Loucy (cell line): ENCODE results near the gene ARL3.

ENCODE experiments used
- EZH2phosphoT487 ChIP-seq: fragments of 200-600 bp; IDR thresholded peaks from 2 replicates; pipeline ENCODE4 v1.6.1; 2018; ENCODE audit warnings: antibody characterized with exemption, mild to moderate bottlenecking, moderate library complexity, borderline replicate concordance
- TF ChIP-seq, protein P1 (sequence below): fragments of 200-600 bp; sonication (generic); conservative IDR thresholded peaks from 2 replicates; pipeline ENCODE4 v1.5.1; 2014; ENCODE audit warnings: mild to moderate bottlenecking, antibody characterized with exemption, low read length

DNA sequence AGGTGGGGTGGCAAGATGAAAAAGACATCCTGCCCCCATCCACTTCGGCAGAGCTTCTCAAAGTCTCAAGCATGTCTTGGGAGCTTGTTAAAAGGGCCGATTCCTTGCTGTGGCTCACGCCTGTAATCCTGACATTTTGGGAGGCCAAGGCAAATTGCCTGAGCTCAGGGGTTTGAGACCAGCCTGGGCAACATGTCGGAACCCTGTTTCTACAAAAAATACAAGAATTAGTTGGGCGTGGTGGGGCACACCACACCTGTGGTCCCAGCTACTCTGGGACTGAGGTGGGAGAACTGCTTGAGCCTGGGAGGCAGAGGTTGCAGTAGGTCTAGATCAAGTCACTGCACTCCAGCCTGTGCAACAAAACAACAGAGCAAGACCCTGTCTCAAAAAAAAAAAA lies 55.4 kb downstream of the ARL3 start:
- TF ChIP-seq, protein P1, sequence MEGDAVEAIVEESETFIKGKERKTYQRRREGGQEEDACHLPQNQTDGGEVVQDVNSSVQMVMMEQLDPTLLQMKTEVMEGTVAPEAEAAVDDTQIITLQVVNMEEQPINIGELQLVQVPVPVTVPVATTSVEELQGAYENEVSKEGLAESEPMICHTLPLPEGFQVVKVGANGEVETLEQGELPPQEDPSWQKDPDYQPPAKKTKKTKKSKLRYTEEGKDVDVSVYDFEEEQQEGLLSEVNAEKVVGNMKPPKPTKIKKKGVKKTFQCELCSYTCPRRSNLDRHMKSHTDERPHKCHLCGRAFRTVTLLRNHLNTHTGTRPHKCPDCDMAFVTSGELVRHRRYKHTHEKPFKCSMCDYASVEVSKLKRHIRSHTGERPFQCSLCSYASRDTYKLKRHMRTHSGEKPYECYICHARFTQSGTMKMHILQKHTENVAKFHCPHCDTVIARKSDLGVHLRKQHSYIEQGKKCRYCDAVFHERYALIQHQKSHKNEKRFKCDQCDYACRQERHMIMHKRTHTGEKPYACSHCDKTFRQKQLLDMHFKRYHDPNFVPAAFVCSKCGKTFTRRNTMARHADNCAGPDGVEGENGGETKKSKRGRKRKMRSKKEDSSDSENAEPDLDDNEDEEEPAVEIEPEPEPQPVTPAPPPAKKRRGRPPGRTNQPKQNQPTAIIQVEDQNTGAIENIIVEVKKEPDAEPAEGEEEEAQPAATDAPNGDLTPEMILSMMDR: no peak
- no peak for TF ChIP-seq EZH2phosphoT487
